Immature natural killer cell (primary cell): ENCODE data around the gene RUNDC3A. TPM values are rescaled to one million over a fixed set of nuclear protein-coding genes. Genes with fewer than 3 reads are reported as not detected.

Experiments used
- DNase-seq, 3 donors: peaks; one replicate each; pipeline ENCODE4 v3.0.0; 2022; ENCODE audit warnings: mixed read lengths in 1 of 3
- H3K27ac Mint-ChIP-seq, 6 donors: one replicate each; pipeline ENCODE4 v1.8.0; 2020; ENCODE audit warnings: mixed read lengths in 6 of 6, mild to moderate bottlenecking in 5 of 6, inconsistent platforms in 4 of 6, moderate library complexity in 3 of 6
- H3K27me3 Mint-ChIP-seq, 3 donors: one replicate each; pipeline ENCODE4 v1.8.0; 2020 to 2021; ENCODE audit warnings: low read depth in 3 of 3, mild to moderate bottlenecking in 3 of 3, mixed read lengths in 3 of 3, moderate library complexity in 3 of 3, inconsistent platforms in 1 of 3
- H3K36me3 Mint-ChIP-seq, 3 donors: one replicate each; pipeline ENCODE4 v1.8.0; 2020; ENCODE audit warnings: mixed read lengths in 3 of 3, inconsistent platforms in 2 of 3, mild to moderate bottlenecking in 2 of 3
- H3K4me1 Mint-ChIP-seq, 2 donors: one replicate each; pipeline ENCODE4 v1.8.0; 2020; ENCODE audit warnings: inconsistent platforms in 2 of 2, mild to moderate bottlenecking in 2 of 2, mixed read lengths in 2 of 2, moderate library complexity in 1 of 2
- H3K4me3 Mint-ChIP-seq, 5 donors: one replicate each; pipeline ENCODE4 v1.8.0; 2020; ENCODE audit warnings: mild to moderate bottlenecking in 5 of 5, mixed read lengths in 5 of 5, inconsistent platforms in 3 of 5, moderate library complexity in 3 of 5
- H3K9me3 Mint-ChIP-seq, 6 donors: one replicate each; pipeline ENCODE4 v1.8.0; 2020; ENCODE audit warnings: mild to moderate bottlenecking in 6 of 6, mixed read lengths in 6 of 6, inconsistent platforms in 4 of 6, moderate library complexity in 3 of 6
- polyA plus RNA-seq, 3 donors: library from polyadenylated mRNA; unstranded; fragments of 300-500 nt; fragmentation: Illumina TruSeq; gene quantifications; one replicate each; pipeline ENCODE4 v1.2.3, GENCODE V29; 2021

The RUNDC3A gene
- polyA plus RNA-seq, result not detected

DNA sequence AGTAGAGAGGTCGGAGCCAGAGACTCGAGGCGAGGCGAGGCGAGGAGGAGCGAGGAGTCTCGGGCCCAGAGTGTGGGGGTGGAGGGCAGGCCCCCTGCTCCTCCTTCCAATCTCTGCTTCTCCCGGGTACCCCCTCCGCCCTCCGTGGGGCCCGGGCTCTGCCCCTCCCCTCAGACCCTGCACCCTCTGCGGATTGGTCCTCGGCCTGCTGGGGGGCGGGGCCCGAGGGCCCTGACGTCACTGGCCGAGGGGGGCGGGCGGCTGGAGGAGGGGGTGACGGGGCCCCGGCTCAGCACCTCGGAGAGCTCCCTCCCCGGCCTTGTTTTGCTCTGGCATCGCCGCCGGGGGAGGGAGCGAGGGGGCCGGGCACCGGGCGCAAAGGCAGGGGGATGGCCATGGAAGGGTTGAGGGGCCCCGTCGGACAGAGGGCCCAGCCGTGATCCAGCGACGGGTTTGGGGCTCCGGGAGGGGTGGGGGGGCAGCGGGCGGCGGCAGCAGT is at the start of gene RUNDC3A:
Gene RUNDC3A (plus strand): TSS at position 282 of the 499 bp plus-strand sequence. CDS start 232 bp downstream, outside the sequence.
- no peak within 1 kb of the TSS for H3K27ac Mint-ChIP-seq
- DNase-seq, result peak; percentile 83 to 85 (median 84)
- no peaks in the 10 kb centered on the region for H3K36me3 Mint-ChIP-seq
- peaks cover 19 to 23% of the 10 kb centered on the region in 2 donors for H3K4me1 Mint-ChIP-seq
- H3K4me3 Mint-ChIP-seq, result peak within 1 kb of the TSS; percentile 29 to 67 (median 42)
- peaks cover 8 to 9% (median 9%) of the 10 kb centered on the region in 3 donors for H3K27me3 Mint-ChIP-seq
- no peaks in the 10 kb centered on the region for H3K9me3 Mint-ChIP-seq

GRCh38 chr17:44258811-44259351 is 49.5 kb upstream of the RUNDC3A start:
- no peaks in the 10 kb centered on the region for H3K4me1 Mint-ChIP-seq
- no peak overlapping the region for H3K4me3 Mint-ChIP-seq
- no peak for DNase-seq
- H3K27me3 Mint-ChIP-seq, result peaks cover 2 to 4% (median 3%) of the 10 kb centered on the region in 3 donors
- no peaks in the 10 kb centered on the region for H3K36me3 Mint-ChIP-seq
- no peak overlapping the region for H3K27ac Mint-ChIP-seq
- H3K9me3 Mint-ChIP-seq, result no peaks in the 10 kb centered on the region

DNA sequence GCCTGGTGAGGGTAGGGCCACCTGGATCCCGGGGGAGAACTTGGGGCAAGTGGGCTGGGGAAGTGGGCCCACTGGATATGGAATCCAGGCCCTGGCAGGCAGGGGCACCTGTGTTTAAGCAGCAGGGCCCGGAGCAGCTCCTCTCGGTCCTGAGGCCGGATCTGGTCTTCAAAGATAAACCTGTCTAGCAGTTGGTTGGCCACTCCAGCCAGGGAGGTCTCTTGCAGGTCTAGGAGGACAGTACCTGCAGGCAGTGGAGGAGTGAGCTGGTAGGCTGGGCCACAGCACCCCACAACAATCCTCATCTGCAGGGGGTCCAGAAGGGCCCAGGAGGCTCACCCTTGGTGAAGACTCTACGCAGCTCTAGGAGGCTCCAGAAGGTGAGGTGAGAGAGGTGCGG is 48.1 kb upstream of the RUNDC3A start:
- Mint-ChIP-seq H3K4me1 (no peaks in the 10 kb centered on the region), H3K36me3 (no peaks in the 10 kb centered on the region), H3K4me3 (no peak overlapping the region), H3K27me3 (peaks cover 2 to 4% (median 3%) of the 10 kb centered on the region in 3 donors), H3K9me3 (no peaks in the 10 kb centered on the region), H3K27ac (no peak overlapping the region)
- no peak for DNase-seq

DNA sequence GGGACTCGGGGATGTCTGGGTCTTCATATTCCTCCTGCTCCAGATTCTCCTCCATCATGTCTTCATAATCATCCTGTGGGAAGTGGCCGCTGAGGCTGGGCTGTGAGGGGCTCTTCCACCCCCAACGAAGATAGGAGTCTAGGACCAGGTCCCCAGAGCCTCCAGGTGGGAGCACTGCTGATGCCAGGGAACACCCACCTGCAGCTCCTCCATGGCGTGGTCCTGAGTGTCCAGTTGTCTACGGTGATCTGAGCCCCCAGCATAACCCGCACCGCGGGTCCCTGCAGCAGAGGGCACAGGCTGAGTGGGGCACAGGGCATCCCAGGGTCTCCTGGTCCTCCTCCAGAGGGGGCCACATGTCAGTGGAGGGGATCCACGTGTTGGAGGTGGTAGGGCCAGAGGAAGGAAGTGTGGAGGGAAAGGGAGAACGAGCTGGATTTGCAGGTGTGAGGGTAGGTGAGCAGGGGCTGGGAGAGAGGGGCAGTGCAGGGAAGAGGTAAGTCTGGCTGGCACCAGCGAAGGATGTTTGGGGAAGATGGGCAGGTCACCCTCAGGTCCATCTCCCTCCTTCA is 45.7 kb upstream of the RUNDC3A start:
- H3K27me3 Mint-ChIP-seq, result peaks cover 1 to 3% (median 2%) of the 10 kb centered on the region in 3 donors
- no peak for DNase-seq
- H3K9me3 Mint-ChIP-seq, result no peaks in the 10 kb centered on the region
- H3K4me3 Mint-ChIP-seq, result no peak overlapping the region
- no peaks in the 10 kb centered on the region for H3K36me3 Mint-ChIP-seq
- H3K4me1 Mint-ChIP-seq, result no peaks in the 10 kb centered on the region
- no peak overlapping the region for H3K27ac Mint-ChIP-seq

GRCh38 chr17:44263345-44263902 is 45.0 kb upstream of the RUNDC3A start:
- Mint-ChIP-seq H3K4me1 (no peaks in the 10 kb centered on the region), H3K4me3 (no peak overlapping the region), H3K36me3 (no peaks in the 10 kb centered on the region), H3K27me3 (peaks cover 1 to 3% (median 2%) of the 10 kb centered on the region in 3 donors), H3K27ac (peak overlapping the region in 1 of 6 donors; percentile 36), H3K9me3 (no peaks in the 10 kb centered on the region)
- DNase-seq, result no peak

GRCh38 chr17:44266402-44267164 is 41.8 kb upstream of the RUNDC3A start:
- peaks cover 1 to 3% (median 2%) of the 10 kb centered on the region in 3 donors for H3K27me3 Mint-ChIP-seq
- no peak for DNase-seq
- no peak overlapping the region for H3K4me3 Mint-ChIP-seq
- no peaks in the 10 kb centered on the region for H3K36me3 Mint-ChIP-seq
- H3K4me1 Mint-ChIP-seq, result no peaks in the 10 kb centered on the region
- H3K27ac Mint-ChIP-seq, result peak overlapping the region in 1 of 6 donors; percentile 85
- H3K9me3 Mint-ChIP-seq, result no peaks in the 10 kb centered on the region

DNA sequence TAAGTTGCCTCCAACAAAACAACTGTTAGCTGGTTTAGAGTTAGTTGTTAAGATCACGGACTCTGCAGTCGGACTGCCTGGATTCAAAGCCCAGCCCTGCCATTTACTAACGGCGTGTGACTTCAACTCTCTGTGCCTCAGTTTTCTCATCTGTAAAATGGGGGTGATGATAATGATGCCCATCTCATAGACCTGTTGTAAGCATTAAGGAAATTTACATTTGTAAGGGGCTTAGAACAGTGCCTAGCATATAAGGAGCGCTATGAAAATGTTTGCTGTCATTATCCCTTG is 41.3 kb upstream of the RUNDC3A start:
- no peak for DNase-seq
- Mint-ChIP-seq H3K4me1 (no peaks in the 10 kb centered on the region), H3K36me3 (no peaks in the 10 kb centered on the region), H3K27ac (no peak overlapping the region), H3K9me3 (no peaks in the 10 kb centered on the region), H3K4me3 (no peak overlapping the region), H3K27me3 (peaks cover 1 to 3% (median 2%) of the 10 kb centered on the region in 3 donors)

DNA sequence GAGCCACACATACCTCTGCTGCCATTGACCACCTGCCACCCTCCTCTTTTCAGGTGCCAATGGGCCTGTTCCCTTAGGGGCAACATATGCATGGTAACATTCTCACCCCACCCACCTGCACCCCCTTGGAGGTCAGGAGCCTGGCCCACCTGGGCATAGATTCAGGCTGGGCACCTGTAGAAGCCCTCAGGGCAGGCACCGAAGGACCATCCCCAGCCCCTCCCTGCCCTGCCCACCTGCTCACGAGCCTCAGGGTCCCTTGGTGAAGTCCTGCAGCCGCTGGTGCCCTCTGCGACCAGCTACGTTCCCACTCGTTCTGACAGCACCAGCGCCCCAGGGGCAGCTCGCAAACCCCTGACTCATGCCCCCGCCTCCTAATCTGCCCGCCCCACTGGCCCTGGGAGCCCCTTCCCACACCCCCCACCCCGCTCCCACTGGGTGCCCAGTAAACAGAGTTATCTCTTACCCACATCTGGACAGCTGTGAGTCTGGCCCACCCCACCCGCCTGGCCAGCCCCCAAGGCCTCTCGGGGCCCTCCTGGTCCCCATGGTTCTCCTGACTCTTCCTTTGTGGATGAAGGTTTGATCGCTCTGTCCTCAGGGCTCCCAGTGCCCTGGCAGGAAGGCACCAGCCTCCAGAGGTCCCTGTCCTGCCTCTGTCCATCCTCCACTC is 40.4 kb upstream of the RUNDC3A start, which contains the start of gene SLC4A1:
Gene SLC4A1 (minus strand): TSS at position 318 of the 673 bp plus-strand sequence. CDS start 5,269 bp downstream, outside the sequence.
- Mint-ChIP-seq H3K9me3 (no peaks in the 10 kb centered on the region), H3K4me1 (no peaks in the 10 kb centered on the region)

GRCh38 chr17:44268709-44269534 is 39.5 kb upstream of the RUNDC3A start:
- Mint-ChIP-seq H3K27me3 (peaks cover 0 to 2% (median 1%) of the 10 kb centered on the region in 3 donors), H3K9me3 (no peaks in the 10 kb centered on the region), H3K27ac (peak overlapping the region in 1 of 6 donors; percentile 43), H3K4me1 (no peaks in the 10 kb centered on the region), H3K4me3 (no peak overlapping the region), H3K36me3 (no peaks in the 10 kb centered on the region)
- DNase-seq, result no peak

More for the DNA sequence above, 40.4 kb upstream of the RUNDC3A start, which contains the start of gene SLC4A1:
- Mint-ChIP-seq H3K36me3 (no peaks in the 10 kb centered on the region), H3K27ac (peak within 1 kb of the TSS in 1 of 6 donors; percentile 43), H3K4me3 (no peak within 1 kb of the TSS), H3K27me3 (peaks cover 1 to 2% (median 1%) of the 10 kb centered on the region in 3 donors)
- DNase-seq, result no peak

GRCh38 chr17:44269535-44270240 is 38.7 kb upstream of the RUNDC3A start:
- Mint-ChIP-seq H3K4me1 (no peaks in the 10 kb centered on the region), H3K27ac (no peak overlapping the region), H3K4me3 (no peak overlapping the region), H3K9me3 (no peaks in the 10 kb centered on the region), H3K36me3 (no peaks in the 10 kb centered on the region), H3K27me3 (peaks cover 0 to 2% (median 1%) of the 10 kb centered on the region in 3 donors)
- DNase-seq, result no peak

DNA sequence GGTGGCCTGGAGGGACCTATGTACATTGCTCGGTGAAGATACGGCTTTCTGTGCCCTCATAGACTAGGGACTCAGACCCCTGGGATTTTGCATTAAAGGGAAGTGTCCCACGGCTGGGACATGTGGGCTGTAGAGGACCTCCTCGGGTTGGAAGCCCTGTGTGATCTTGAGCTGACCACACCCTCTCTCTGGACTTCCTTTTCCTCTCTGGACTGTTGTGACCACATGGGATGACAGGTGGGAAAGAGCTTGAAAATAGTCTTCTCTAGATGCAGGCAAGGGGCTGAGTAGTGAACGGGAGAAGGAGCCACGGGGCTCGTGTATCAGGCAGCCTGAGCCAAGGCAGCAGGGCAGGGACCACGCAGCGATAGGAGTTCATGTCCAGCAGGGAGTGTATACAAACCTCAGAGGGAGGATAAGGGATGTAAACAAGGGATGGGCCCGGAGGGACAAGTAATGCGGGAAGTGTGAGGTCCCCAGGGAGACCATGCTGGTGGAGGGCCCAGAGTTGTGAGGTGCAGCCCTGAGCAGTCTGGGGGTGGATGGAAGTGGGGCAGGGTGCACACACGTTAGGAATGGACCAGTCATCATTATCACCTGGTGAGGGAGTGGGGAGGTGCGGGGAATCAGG is 36.0 kb upstream of the RUNDC3A start:
- no peak overlapping the region for H3K4me3 Mint-ChIP-seq
- H3K27me3 Mint-ChIP-seq, result peaks cover 0 to 4% (median 0%) of the 10 kb centered on the region in 3 donors
- no peaks in the 10 kb centered on the region for H3K36me3 Mint-ChIP-seq
- no peaks in the 10 kb centered on the region for H3K4me1 Mint-ChIP-seq
- no peak for DNase-seq
- no peaks in the 10 kb centered on the region for H3K9me3 Mint-ChIP-seq
- peak overlapping the region in 1 of 6 donors; percentile 80 for H3K27ac Mint-ChIP-seq

GRCh38 chr17:44272954-44273353 is 35.4 kb upstream of the RUNDC3A start:
- no peaks in the 10 kb centered on the region for H3K36me3 Mint-ChIP-seq
- no peak overlapping the region for H3K27ac Mint-ChIP-seq
- H3K27me3 Mint-ChIP-seq, result peaks cover 0 to 4% (median 0%) of the 10 kb centered on the region in 3 donors

More at GRCh38 chr17:44272954-44273353, 35.4 kb upstream of the RUNDC3A start:
- Mint-ChIP-seq H3K4me1 (no peaks in the 10 kb centered on the region), H3K4me3 (no peak overlapping the region), H3K9me3 (no peaks in the 10 kb centered on the region)
- DNase-seq, result no peak
